IPS-20b (cell line): Measurements from ENCODE around the gene AFF3.

ENCODE experiments used
- H3K27ac ChIP-seq: one replicate; pipeline ENCODE4 v1.5.1; 2013; ENCODE audit warnings: low read length
- H3K27me3 ChIP-seq: 2 replicates; pipeline ENCODE4 v1.6.1; 2013; ENCODE audit warnings: mild to moderate bottlenecking, low read length, inconsistent platforms; ENCODE audit not compliant: insufficient read depth
- H3K36me3 ChIP-seq: 2 replicates; pipeline ENCODE4 v1.6.1; 2013; ENCODE audit warnings: low read depth, mild to moderate bottlenecking, inconsistent platforms, low read length, moderate library complexity; ENCODE audit not compliant: insufficient read depth
- H3K4me1 ChIP-seq: 2 replicates; pipeline ENCODE4 v1.6.1; 2013; ENCODE audit warnings: mild to moderate bottlenecking, control low read depth, inconsistent platforms, low read length, moderate library complexity; ENCODE audit not compliant: insufficient read depth
- H3K4me3 ChIP-seq: 2 replicates; pipeline ENCODE4 v1.5.1; 2013; ENCODE audit warnings: mild to moderate bottlenecking, low read length, inconsistent platforms
- H3K9ac ChIP-seq: 2 replicates; pipeline ENCODE4 v1.6.1; 2013; ENCODE audit warnings: low read depth, mild to moderate bottlenecking, inconsistent platforms, low read length, moderate library complexity
- H3K9me3 ChIP-seq: 2 replicates; pipeline ENCODE4 v1.6.1; 2013; ENCODE audit warnings: mild to moderate bottlenecking, low read depth, low read length, inconsistent platforms; ENCODE audit not compliant: insufficient read depth

The AFF3 gene

DNA sequence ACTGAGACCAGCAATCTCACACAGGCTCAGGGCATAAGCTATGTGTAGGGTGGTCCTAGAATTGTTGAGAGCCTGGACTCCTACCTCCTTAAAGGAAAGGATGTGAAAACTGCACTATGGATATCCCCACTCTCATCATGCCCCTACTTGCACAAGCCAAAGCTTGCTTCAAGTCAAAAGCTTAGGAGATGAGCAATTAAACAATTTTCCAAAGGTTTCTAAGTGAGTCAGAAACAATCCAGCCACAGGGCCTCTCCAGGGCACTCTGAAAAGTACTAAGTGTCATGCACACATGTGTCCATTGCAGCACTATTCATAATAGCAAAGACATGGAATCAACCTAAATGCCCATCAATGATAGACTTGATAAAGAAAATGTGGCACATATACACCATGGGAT lies 215.4 kb downstream of the AFF3 start:
- no peak overlapping the region for H3K27ac ChIP-seq
- no peaks in the 10 kb centered on the region; the same call in 1 of the 2 replicates for H3K9me3 ChIP-seq
- H3K9ac ChIP-seq, result no peak overlapping the region
- no peaks in the 10 kb centered on the region for H3K4me1 ChIP-seq
- H3K36me3 ChIP-seq, result no peaks in the 10 kb centered on the region
- H3K27me3 ChIP-seq, result no peaks in the 10 kb centered on the region
- no peak overlapping the region for H3K4me3 ChIP-seq

DNA sequence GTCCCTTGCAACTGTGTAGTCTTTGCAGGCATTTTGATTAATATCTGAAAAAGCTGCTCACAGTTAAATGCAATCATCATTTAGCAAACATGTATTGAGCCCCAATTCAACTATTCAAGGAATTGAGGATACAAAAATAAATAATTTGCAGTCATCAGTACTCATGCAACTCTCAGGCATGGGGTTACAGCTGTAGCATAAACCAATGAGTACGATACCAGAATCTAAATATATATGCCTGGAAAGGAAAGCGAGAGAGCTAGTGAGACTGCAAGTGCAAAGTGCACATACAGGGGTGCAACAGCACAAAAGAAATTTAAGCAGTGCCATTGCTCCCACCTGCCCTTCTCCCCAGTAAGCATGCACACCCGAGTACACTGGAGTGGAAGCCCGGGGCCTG lies 216.4 kb downstream of the AFF3 start:
- no peaks in the 10 kb centered on the region for H3K27me3 ChIP-seq
- no peaks in the 10 kb centered on the region for H3K4me1 ChIP-seq
- no peak overlapping the region for H3K27ac ChIP-seq
- H3K36me3 ChIP-seq, result no peaks in the 10 kb centered on the region
- H3K9me3 ChIP-seq, result no peaks in the 10 kb centered on the region; the same call in 1 of the 2 replicates
- H3K9ac ChIP-seq, result no peak overlapping the region
- H3K4me3 ChIP-seq, result no peak overlapping the region

DNA sequence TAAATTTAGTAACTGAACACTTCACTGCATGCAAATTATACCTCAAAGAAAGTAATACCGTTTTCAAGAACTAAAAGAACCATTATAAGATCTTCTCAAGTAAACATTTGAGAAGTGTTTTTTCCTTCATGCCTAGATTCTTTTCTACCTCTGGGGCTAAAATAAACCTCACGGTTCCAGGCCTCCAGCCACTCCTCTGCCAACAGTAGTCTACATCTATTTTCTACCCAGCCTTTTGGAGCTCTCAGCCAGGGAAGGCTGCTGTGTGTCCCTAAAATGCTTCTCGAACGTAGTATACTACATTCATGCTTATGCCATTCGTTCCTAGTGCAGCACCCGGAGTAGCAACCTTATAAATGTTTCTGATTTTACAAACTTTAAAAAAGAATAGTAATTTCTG lies 219.7 kb downstream of the AFF3 start:
- no peak overlapping the region for H3K9ac ChIP-seq
- H3K4me3 ChIP-seq, result no peak overlapping the region
- no peaks in the 10 kb centered on the region for H3K36me3 ChIP-seq
- H3K9me3 ChIP-seq, result no peaks in the 10 kb centered on the region; the same call in 1 of the 2 replicates
- H3K27ac ChIP-seq, result no peak overlapping the region
- peaks cover 3% of the 10 kb centered on the region; the same call in 1 of the 2 replicates for H3K4me1 ChIP-seq
- H3K27me3 ChIP-seq, result no peaks in the 10 kb centered on the region

DNA sequence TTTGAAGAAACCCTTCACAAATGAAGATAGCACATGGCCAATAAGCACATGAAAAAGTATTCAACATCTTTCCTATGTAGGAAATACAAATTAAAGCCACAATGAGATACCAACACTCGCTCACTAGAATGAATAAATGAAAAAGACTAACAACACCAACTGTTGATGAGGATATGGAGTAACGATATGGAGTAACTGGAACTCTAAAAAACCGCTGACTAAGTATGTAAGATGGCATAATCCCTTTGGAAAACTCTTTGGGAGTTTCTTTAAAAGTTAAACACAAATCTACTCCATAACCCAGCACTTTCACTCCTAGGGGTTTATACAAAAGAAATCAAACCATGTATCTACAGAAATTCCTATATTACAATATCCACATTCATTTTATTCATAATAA lies 220.5 kb downstream of the AFF3 start:
- Histone ChIP-seq H3K36me3 (no peaks in the 10 kb centered on the region), H3K9me3 (no peaks in the 10 kb centered on the region; the same call in 1 of the 2 replicates), H3K27ac (no peak overlapping the region), H3K4me1 (peaks cover 3% of the 10 kb centered on the region; the same call in 1 of the 2 replicates), H3K9ac (no peak overlapping the region), H3K4me3 (no peak overlapping the region), H3K27me3 (no peaks in the 10 kb centered on the region)

DNA sequence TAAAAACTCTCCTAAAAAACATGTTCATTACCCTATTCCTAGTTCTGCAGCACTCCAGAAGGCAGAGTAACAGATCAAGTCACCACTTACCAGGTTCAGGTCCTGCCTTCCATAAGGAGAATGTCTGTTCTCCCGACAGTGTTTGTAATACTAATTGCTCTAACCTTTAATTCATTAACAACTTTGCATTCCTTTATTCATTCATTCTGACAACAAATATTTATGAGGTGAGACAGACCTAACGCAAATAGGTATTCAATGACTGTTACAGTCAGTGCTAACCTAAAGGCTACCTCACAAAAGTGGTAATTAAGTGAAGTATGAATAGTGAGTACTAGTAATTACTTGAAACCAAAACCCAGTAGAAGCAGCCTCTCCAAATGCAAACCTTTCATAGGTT lies 224.0 kb downstream of the AFF3 start:
- Histone ChIP-seq H3K27me3 (no peaks in the 10 kb centered on the region), H3K4me1 (peaks cover 3% of the 10 kb centered on the region; the same call in 1 of the 2 replicates)

GRCh38 chr2:99915108-99915675 lies 227.2 kb downstream of the AFF3 start:
- H3K27me3 ChIP-seq, result no peaks in the 10 kb centered on the region
- H3K4me1 ChIP-seq, result peaks cover 3% of the 10 kb centered on the region; the same call in 1 of the 2 replicates
- H3K36me3 ChIP-seq, result no peaks in the 10 kb centered on the region
- H3K9me3 ChIP-seq, result no peaks in the 10 kb centered on the region
- no peak overlapping the region for H3K9ac ChIP-seq
- H3K4me3 ChIP-seq, result no peak overlapping the region
- no peak overlapping the region for H3K27ac ChIP-seq

More for the DNA sequence above, 224.0 kb downstream of the AFF3 start:
- no peak overlapping the region for H3K9ac ChIP-seq
- H3K36me3 ChIP-seq, result no peaks in the 10 kb centered on the region
- no peak overlapping the region for H3K4me3 ChIP-seq
- no peaks in the 10 kb centered on the region; the same call in 1 of the 2 replicates for H3K9me3 ChIP-seq
- no peak overlapping the region for H3K27ac ChIP-seq

GRCh38 chr2:99911736-99912135 lies 230.7 kb downstream of the AFF3 start:
- Histone ChIP-seq H3K4me1 (no peaks in the 10 kb centered on the region; the same call in 1 of the 2 replicates), H3K27ac (no peak overlapping the region), H3K9me3 (no peaks in the 10 kb centered on the region), H3K36me3 (no peaks in the 10 kb centered on the region), H3K9ac (no peak overlapping the region), H3K4me3 (no peak overlapping the region), H3K27me3 (no peaks in the 10 kb centered on the region)

DNA sequence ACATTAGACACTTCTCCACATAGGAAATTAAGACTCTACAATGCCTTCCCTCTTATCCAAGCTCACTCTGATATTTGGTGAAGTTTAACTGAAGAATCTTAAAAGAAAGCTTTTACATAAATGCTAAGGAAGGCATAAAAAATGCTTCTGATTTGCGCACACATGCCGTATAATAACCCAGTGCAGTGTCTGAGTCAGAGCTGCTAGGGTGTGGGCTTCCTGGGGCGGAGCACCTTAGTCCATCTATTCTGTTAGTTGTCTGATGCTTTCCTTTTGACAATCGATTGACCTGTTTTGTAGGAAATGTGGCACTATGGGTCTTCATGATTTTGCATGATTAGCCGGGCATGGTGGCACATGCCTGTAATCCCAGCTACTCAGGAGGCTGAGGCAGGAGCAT lies 231.5 kb downstream of the AFF3 start:
- Histone ChIP-seq H3K4me3 (no peak overlapping the region), H3K27me3 (no peaks in the 10 kb centered on the region), H3K4me1 (no peaks in the 10 kb centered on the region; the same call in 1 of the 2 replicates), H3K36me3 (no peaks in the 10 kb centered on the region), H3K27ac (no peak overlapping the region), H3K9me3 (no peaks in the 10 kb centered on the region), H3K9ac (no peak overlapping the region)

GRCh38 chr2:99905636-99906035 lies 236.8 kb downstream of the AFF3 start:
- Histone ChIP-seq H3K9me3 (no peaks in the 10 kb centered on the region), H3K36me3 (no peaks in the 10 kb centered on the region), H3K27me3 (no peaks in the 10 kb centered on the region), H3K4me1 (no peaks in the 10 kb centered on the region), H3K27ac (no peak overlapping the region), H3K4me3 (no peak overlapping the region), H3K9ac (no peak overlapping the region)

DNA sequence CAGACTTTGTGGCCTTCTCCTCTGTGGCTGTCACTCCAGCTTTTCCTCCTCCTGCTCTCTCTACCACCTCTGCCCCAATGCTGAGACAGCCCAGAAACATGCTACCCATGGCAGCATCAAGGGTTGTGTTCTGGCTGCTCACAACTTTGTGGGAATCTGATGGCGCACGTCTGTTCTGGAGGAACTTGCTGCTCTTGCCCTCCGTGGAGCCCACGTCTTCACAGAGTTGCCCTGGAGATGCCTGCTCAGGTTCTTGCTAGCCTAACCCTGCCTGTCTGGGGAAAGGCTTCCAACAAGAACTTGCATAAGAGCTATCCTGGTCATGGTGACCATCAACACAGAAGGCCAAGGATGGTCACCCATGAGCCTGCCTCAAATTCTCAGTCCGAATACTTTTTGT lies 237.4 kb downstream of the AFF3 start:
- H3K9ac ChIP-seq, result no peak overlapping the region
- no peaks in the 10 kb centered on the region for H3K4me1 ChIP-seq
- H3K36me3 ChIP-seq, result no peaks in the 10 kb centered on the region
- H3K9me3 ChIP-seq, result no peaks in the 10 kb centered on the region
- no peaks in the 10 kb centered on the region for H3K27me3 ChIP-seq
- no peak overlapping the region for H3K4me3 ChIP-seq
- H3K27ac ChIP-seq, result no peak overlapping the region

DNA sequence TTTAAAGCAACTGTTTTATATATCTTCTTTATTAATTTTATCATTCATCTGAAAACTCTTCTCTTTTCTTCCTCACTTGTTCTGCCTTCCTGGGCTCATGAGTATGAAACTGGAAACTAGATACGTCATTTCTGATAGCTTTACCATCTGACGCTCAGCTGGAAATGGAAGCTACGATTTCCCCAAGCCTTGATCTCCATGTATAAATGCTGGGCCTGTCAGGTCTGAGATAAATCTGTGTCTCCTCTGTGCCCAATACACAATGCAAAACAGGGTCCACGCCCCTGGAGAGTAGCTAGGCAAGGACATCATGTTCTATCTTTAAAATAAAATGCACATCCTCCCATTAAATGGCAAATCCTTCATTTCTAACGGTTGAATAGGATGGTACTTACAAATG lies 238.4 kb downstream of the AFF3 start:
- H3K4me3 ChIP-seq, result no peak overlapping the region
- H3K27ac ChIP-seq, result no peak overlapping the region
- H3K9me3 ChIP-seq, result no peaks in the 10 kb centered on the region
- no peaks in the 10 kb centered on the region for H3K36me3 ChIP-seq
- no peaks in the 10 kb centered on the region for H3K27me3 ChIP-seq
- no peak overlapping the region for H3K9ac ChIP-seq
- no peaks in the 10 kb centered on the region for H3K4me1 ChIP-seq

DNA sequence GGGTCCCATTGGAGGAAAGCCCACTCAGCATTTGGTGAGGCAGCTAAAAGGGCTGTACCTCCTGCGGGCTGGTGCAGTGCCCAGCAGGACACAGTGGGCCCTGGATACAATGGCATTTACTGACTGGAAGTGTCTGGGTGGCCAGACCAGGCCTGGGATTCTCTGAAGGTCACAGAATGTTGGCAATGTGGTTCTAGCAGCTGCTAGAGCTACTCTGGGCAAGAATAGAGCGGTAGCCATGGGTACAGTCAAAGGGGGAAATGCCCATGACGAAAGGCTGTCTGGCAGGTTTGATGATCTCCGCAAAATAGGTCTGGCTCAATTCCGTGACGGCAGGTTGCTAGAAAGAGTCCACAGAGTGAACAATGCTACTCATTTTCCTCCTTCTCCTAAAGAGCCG lies 241.8 kb downstream of the AFF3 start:
- H3K36me3 ChIP-seq, result no peaks in the 10 kb centered on the region
- H3K4me1 ChIP-seq, result no peaks in the 10 kb centered on the region
- H3K4me3 ChIP-seq, result no peak overlapping the region
- H3K27ac ChIP-seq, result no peak overlapping the region
- no peaks in the 10 kb centered on the region for H3K27me3 ChIP-seq
- no peaks in the 10 kb centered on the region for H3K9me3 ChIP-seq
- H3K9ac ChIP-seq, result no peak overlapping the region
